HG02938 (cell line): Measurements from ENCODE around the gene MYO16.
"Not testable (repeated sequence)": the region's sequence is repeated elsewhere in the genome, so short reads cannot be mapped to it uniquely, and the experiment has no call there.

Source experiments
- ATAC-seq: cut with Tn5 transposase; IDR thresholded peaks from one replicate; pipeline ENCODE4 v1.9.1; 2021; ENCODE audit warnings: mild to moderate bottlenecking, moderate library complexity; ENCODE audit not compliant: unreplicated experiment

MYO16 gene

GRCh38 chr13:109213714-109214113 is 584.3 kb downstream of the MYO16 start:
- ATAC-seq: no peak

DNA sequence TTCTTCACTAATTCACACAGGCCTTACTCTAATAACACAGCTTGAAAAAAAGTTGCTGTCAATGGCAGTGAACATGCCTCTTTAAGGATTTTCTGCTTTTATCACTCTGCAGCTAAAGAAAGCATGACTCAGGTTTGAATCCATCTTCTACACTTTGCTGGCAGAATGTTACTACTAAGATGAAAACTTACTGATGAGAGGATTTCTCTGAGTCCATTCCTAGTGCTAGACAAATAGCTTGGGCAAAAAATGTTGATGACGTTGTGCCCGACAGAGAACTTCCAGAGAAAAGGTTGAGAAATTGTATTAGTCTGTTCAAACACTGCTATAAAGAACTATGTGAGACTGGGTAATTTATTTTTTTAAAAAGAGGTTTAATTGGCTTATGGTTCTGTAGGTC is 585.0 kb downstream of the MYO16 start:
- ATAC-seq: no peak

- no peak for ATAC-seq
Observed at GRCh38 chr13:109215377-109215776, 586.0 kb downstream of the MYO16 start.

- ATAC-seq: not testable (repeated sequence)
Observed at GRCh38 chr13:109217510-109217909, 588.1 kb downstream of the MYO16 start.

DNA sequence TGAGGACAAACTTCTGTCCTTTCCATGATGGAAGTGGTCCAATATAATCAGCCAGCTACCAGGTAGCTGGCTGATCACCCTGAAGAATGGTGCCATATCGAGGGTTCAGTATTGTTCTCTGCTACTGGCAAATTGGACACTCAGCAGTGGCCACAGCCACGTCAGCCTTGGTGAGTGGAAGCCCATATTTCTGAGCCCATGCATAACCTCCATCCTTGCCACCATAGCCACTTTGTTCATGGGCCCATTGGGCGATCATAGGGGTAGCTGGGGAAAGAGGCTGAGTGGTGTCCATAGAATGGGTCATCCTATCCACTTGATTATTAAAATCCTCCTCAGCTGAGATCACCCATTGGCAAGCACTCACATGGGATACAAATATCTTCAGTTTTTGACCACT is 591.2 kb downstream of the MYO16 start:
- ATAC-seq: no peak

GRCh38 chr13:109224033-109224432 is 594.6 kb downstream of the MYO16 start:
- ATAC-seq: no peak

GRCh38 chr13:109226631-109227030 is 597.2 kb downstream of the MYO16 start:
- ATAC-seq: no peak

DNA sequence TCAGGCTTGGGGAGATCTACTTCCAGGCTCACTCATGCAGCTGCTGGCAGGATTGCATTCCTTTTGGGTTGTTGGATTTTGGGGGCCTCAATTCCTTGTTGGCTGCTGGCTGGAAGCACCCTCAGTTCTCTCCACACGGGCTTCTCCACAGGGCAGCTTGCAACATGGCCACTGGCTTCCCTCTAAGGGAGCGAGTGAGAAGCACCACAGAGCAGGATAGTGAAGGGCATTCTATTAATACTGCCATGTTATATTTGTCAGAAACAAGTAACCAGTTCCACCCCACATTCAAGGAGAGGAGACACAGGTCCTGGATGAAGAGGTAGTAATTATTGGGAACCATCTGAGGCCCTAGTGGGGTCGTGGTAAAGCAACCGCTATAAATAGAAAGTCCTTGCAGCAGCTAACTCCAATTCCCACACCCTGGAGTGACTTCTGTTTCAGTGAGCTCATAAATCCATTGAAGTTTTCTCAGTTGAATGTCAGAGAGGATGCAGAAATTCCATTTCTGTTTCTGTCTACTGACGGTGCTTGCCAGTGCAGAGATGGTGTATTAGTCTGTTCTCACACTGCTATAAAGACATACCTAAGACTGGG is 598.0 kb downstream of the MYO16 start:
- no peak for ATAC-seq

GRCh38 chr13:109228211-109228610 is 598.8 kb downstream of the MYO16 start:
- ATAC-seq: no peak

DNA sequence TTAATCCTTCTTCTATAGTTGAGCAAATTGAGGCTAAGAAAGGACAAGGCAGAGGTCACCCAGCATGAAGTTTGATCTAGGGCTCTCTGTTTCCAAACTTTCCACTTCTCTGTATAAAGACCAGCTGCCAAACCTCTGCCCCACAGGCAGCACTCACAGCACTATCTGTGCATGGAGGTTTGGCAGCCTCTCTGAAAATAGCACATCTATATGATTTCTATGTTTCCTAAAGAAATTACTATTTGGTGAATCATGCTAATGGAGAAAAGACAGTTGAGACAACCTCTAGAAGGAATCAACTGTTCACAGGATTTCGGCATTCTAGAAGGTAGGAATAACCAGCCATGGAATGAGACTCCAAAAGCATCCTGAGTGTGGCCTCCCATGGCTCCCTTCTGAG is 602.5 kb downstream of the MYO16 start:
- ATAC-seq: no peak

DNA sequence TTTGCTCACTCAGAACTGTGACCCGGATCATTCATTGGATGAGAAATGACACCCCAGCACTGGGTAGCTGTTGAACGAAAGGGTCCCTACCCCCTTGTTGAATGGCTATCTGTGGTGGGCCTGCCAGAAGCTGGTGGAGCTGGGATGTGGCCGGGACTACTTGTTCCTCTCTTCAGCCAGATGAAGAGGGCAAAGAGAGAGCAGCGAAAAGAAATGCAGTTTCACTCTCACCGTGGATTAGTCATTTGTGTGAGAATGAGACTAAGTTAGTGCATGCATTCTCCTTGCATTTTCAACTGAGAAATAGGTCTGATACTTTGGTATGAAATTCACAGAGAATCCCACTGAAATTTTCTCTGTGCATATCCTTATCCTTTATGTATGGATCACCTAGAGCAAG is 603.9 kb downstream of the MYO16 start:
- no peak for ATAC-seq

DNA sequence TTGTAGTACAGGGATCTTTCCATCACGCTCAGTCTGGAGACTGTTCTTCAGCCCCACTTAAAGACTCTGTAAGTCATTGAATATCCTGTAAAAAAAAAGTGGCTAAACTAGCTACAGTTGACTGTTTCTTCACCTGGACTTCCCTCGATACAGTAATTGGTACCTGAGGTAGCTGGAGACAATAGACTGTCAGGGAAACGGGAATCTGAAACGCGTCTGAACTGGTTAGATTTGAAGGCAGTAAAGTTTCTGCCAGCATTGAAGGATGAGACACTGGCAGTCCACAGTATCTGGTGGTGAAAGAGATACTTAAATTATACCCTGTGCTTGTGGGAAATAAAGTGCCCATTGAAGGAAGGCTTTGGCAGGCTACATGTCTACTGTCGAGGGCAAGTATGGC is 606.5 kb downstream of the MYO16 start:
- no peak for ATAC-seq

GRCh38 chr13:109241160-109241559 is 611.7 kb downstream of the MYO16 start:
- ATAC-seq: no peak

DNA sequence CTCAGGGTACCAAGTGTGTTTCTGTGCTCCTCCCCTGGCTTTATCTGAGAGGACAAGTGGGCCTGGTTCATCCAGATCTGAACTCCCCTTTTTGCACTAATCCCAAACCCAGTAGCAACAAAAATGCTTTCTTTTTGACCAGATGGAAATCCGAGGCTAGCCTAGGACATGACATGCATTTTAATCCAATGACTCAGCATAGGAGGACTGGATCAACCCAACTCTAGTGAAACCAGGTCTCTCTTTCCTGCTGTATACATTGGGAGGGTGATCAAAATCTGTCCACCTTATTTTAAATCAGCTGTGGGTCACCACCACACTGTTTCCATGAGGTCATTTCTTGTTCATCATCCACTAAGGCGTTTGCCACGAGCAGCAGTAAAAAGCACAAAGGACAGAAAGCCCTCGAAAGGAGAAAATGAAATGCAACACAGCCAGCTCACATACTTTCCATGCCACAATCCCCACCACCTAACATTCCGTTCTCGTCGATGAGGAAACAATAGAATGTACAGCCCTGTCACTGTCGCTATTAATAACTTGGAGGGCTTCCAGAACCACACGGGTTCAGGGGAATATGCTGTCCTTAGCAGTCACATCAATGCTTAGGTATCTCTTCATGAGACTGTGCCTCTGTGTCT is 614.0 kb downstream of the MYO16 start:
- no peak for ATAC-seq

DNA sequence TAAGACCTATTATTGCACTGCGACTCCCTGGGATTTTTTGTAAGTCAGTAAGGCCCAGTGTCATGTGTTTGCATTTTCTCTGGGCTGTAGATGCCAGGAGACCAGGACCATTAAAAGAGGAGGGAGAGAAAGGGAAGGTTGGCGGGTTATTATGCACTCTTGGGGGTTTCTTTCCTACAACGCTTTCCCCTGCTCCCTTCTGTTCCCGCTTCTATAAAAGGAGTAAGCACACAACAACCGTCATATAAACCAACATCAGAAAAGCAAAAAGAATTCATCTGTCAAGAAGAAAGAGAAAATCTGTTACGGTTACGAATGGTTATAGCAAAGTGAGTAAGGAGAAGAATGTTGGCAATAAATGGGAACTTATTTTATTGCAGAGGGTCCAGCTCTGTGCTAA is 615.2 kb downstream of the MYO16 start:
- no peak for ATAC-seq

GRCh38 chr13:109246001-109246400 is 616.6 kb downstream of the MYO16 start:
- no peak for ATAC-seq

- ATAC-seq: no peak
Observed at GRCh38 chr13:109249780-109250528, 620.5 kb downstream of the MYO16 start.

GRCh38 chr13:109251956-109252355 is 622.5 kb downstream of the MYO16 start:
- no peak for ATAC-seq

DNA sequence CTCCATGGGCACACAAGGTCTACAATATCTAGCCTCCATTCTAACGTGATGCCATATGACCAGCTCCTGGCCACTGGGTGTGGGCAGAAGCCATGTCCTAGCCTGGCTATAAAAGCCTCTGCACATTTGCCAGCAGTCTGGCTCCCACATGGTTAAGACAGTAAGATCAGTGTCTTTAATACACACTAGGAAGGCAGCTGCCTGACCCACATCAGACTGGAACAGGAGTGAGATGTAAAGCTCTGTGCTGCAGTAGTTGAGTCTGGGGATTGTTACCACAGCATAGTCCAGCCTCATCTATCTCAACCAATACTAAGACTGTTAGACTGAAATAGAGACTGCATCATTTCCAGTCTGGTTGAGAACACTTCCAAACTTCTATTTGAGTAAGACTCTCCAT is 623.9 kb downstream of the MYO16 start:
- ATAC-seq: no peak

GRCh38 chr13:109254274-109254673 is 624.9 kb downstream of the MYO16 start:
- no peak for ATAC-seq

- no peak for ATAC-seq
Observed at GRCh38 chr13:109255141-109255856, 625.9 kb downstream of the MYO16 start.
